B cell (primary cell): ENCODE data around the gene SLC32A1. TPM values are rescaled to one million over a fixed set of nuclear protein-coding genes. Genes with fewer than 3 reads are reported as not detected.
A peak's percentile ranks its signal among the peaks of the same experiment; 100 is the strongest.

Source experiments
- ATAC-seq: fragments of 200-7000 bp; cut with Tn5 transposase; one replicate; pipeline ENCODE4 v1.10.0; 2021; ENCODE audit warnings: low read depth, mild to moderate bottlenecking, moderate number of reproducible peaks, moderate library complexity
- CTCF ChIA-PET: fragments of 350-600 bp; sonication (Branson Sonifier 250); formaldehyde crosslinking; loops from one replicate; lab custom pipeline; 2021; ENCODE audit warnings: antibody characterized with exemption, inconsistent platforms; lab: Charles Lee
- POLR2A ChIA-PET: fragments of 350-600 bp; sonication (Branson Sonifier 250); formaldehyde crosslinking; loops from one replicate; lab custom pipeline; 2021; ENCODE audit warnings: antibody characterized with exemption; lab: Charles Lee
- DNase-seq: peaks from one replicate; pipeline ENCODE4 v3.0.0; 2013
- H2AFZ ChIP-seq: 2 replicates; pipeline ENCODE4 v1.6.1; 2012; ENCODE audit warnings: mild to moderate bottlenecking, low read depth, low read length; ENCODE audit not compliant: insufficient read depth, poor library complexity, severe bottlenecking
- H3K27ac ChIP-seq, 2 donors: 1 replicate in 1 of 2; 2 replicates in 1 of 2; pipeline ENCODE4 v1.5.1; 2012 to 2013; ENCODE audit warnings: low read length in 2 of 2, mild to moderate bottlenecking in 2 of 2, moderate library complexity in 1 of 2
- H3K27me3 ChIP-seq, 4 experiments: fragments of 200-600 bp in 1 of 4; sonication (generic) in 1 of 4; replicated peaks in 1 of 4; 1 replicate in 2 of 4; 2 replicates in 2 of 4; pipeline versions ENCODE4 v1.6.1 to v1.7.0; 2013 to 2016; ENCODE audit warnings: low read length in 3 of 4, mild to moderate bottlenecking in 2 of 4, mixed read lengths in 1 of 4, moderate library complexity in 1 of 4; ENCODE audit not compliant: insufficient read depth in 4 of 4, control insufficient read depth in 3 of 4; ENCODE audit errors: control extremely low read depth in 1 of 4
- H3K36me3 ChIP-seq, 2 experiments: replicated peaks in 1 of 2; 1 replicate in 1 of 2; 2 replicates in 1 of 2; pipeline versions ENCODE4 v1.6.1 to v1.7.1; 2013; ENCODE audit warnings: low read length in 1 of 2; ENCODE audit not compliant: insufficient read depth in 2 of 2, control insufficient read depth in 1 of 2; ENCODE audit errors: control extremely low read depth in 1 of 2, extremely low read depth in 1 of 2
- H3K4me1 ChIP-seq, 2 donors: fragments of 200-600 bp in 1 of 2; sonication (generic) in 1 of 2; 1 replicate in 1 of 2; 2 replicates in 1 of 2; pipeline versions ENCODE4 v1.5.1 to v1.6.1; 2013 to 2017; ENCODE audit warnings: low read length in 2 of 2; ENCODE audit not compliant: control insufficient read depth in 2 of 2, insufficient read depth in 2 of 2
- H3K4me2 ChIP-seq: replicated peaks from 2 replicates; pipeline ENCODE3; 2012; ENCODE audit warnings: mild to moderate bottlenecking, low read depth, low read length; ENCODE audit not compliant: poor library complexity, severe bottlenecking
- H3K4me3 ChIP-seq, 5 experiments: fragments of 200-600 bp in 1 of 5; sonication (generic) in 1 of 5; 1 replicate in 3 of 5; 2 replicates in 2 of 5; pipeline versions ENCODE4 v1.5.1 to v1.7.0; 2011 to 2016; ENCODE audit warnings: low read length in 4 of 5, mild to moderate bottlenecking in 4 of 5, low read depth in 2 of 5, control low read depth in 1 of 5, moderate library complexity in 1 of 5; ENCODE audit not compliant: insufficient read depth in 1 of 5; ENCODE audit errors: control extremely low read depth in 1 of 5, extremely low read depth in 1 of 5
- H3K79me2 ChIP-seq: fragments of 200-600 bp; sonication (generic); one replicate; pipeline ENCODE4 v1.6.0; 2016; ENCODE audit warnings: low read length; ENCODE audit not compliant: control insufficient read depth, insufficient read depth
- H3K9ac ChIP-seq: fragments of 200-600 bp; sonication (generic); 2 replicates; pipeline ENCODE4 v1.6.1; 2017; ENCODE audit warnings: mild to moderate bottlenecking, low read length, moderate library complexity
- H3K9me3 ChIP-seq, 3 donors: one replicate each; pipeline versions ENCODE4 v1.6.1 to v1.7.1; 2013; ENCODE audit warnings: low read length in 2 of 3; ENCODE audit not compliant: control insufficient read depth in 2 of 3, insufficient read depth in 1 of 3; ENCODE audit errors: control extremely low read depth in 1 of 3
- H4K20me1 ChIP-seq: 2 replicates; pipeline ENCODE4 v1.6.0; 2012; ENCODE audit warnings: mild to moderate bottlenecking, low read length; ENCODE audit not compliant: insufficient read depth, control insufficient read depth, poor library complexity, severe bottlenecking
- H3K27ac Mint-ChIP-seq: one replicate; pipeline ENCODE4 v1.8.0; 2021; ENCODE audit warnings: mixed read lengths
- H3K27me3 Mint-ChIP-seq: one replicate; pipeline ENCODE4 v1.8.0; 2021; ENCODE audit warnings: mixed read lengths
- H3K4me1 Mint-ChIP-seq: one replicate; pipeline ENCODE4 v1.8.0; 2021; ENCODE audit warnings: mixed read lengths
- H3K4me3 Mint-ChIP-seq: one replicate; pipeline ENCODE4 v1.8.0; 2021; ENCODE audit warnings: mixed read lengths
- H3K9me3 Mint-ChIP-seq: one replicate; pipeline ENCODE4 v1.8.0; 2022; ENCODE audit warnings: mixed read lengths; ENCODE audit not compliant: insufficient read depth
- CTCF ChIP-seq: fragments of 200-600 bp; IDR thresholded peaks from one replicate; pipeline ENCODE4 v1.8.0; 2022; ENCODE audit warnings: antibody characterized with exemption, mild to moderate bottlenecking
- EZH2 ChIP-seq: IDR thresholded peaks from 2 replicates; pipeline ENCODE4 v1.6.1; 2012; ENCODE audit warnings: borderline replicate concordance, low read depth, mild to moderate bottlenecking, moderate library complexity, low read length; ENCODE audit not compliant: insufficient read depth, poor library complexity, severe bottlenecking
- WGBS: methylation state at CpG from one replicate; pipeline ENCODE4 v1.1.5; 2013; ENCODE audit warnings: missing lambda C conversion rate; ENCODE audit not compliant: insufficient coverage; 5-methylcytosine and 5-hydroxymethylcytosine counted together
- intact Hi-C: fragments of 100-400 bp; cut with micrococcal nuclease; formaldehyde crosslinking; loops from one replicate; pipeline ENCODE4 v1.10.0; 2022
- polyA minus RNA-seq: library from RNA; depleted of rRNA, polyadenylated mRNA; stranded (reverse); fragments of >200 nt; gene quantifications from 2 replicates; pipeline ENCODE4 v1.2.3, GENCODE V29; 2012
- polyA plus RNA-seq: library from polyadenylated mRNA; depleted of rRNA; stranded (reverse); fragments of >200 nt; gene quantifications from 2 replicates; pipeline ENCODE4 v1.2.3, GENCODE V29; 2012
- total RNA-seq, 2 donors: library from RNA; stranded (reverse); fragments of 120-200 nt in 1 of 2; gene quantifications; 1 replicate in 1 of 2; 2 replicates in 1 of 2; pipeline versions ENCODE4 v1.2.3 to v1.2.4, GENCODE V29; 2013 to 2022

Gene SLC32A1
- total RNA-seq (not detected in 2 replicates), polyA plus RNA-seq (0.16 TPM in 1 of 2 replicates, not detected in the other), polyA minus RNA-seq (not detected in 2 replicates)
- total RNA-seq (2013) = not detected

- POLR2A ChIA-PET = no interaction called here
- intact Hi-C loops = no loop called here
- peaks cover 51% of the 10 kb centered on the region for H3K4me1 Mint-ChIP-seq
- H3K4me2 ChIP-seq = peak within 1 kb of the TSS; percentile 71
- WGBS = 8% methylated on average over 76 of the region's 76 CpGs
- H3K9ac ChIP-seq = peak within 1 kb of the TSS; percentile 21
- H3K9me3 Mint-ChIP-seq = peaks cover 2% of the 10 kb centered on the region
- H3K27me3 Mint-ChIP-seq = peaks cover 83% of the 10 kb centered on the region
- H3K9me3 ChIP-seq = peaks cover 0 to 58% (median 15%) of the 10 kb centered on the region in 3 donors
- H3K79me2 ChIP-seq = no peaks in the 10 kb centered on the region
- TF ChIP-seq CTCF = no peak
- TF ChIP-seq EZH2 = no peak
- H2AFZ ChIP-seq = peak within 1 kb of the TSS; percentile 45
- DNase-seq (peak; percentile 46), ATAC-seq (no peak)
- peak within 1 kb of the TSS in 1 of 5 experiments; percentile 23 for H3K4me3 ChIP-seq
- H3K4me3 Mint-ChIP-seq = peak within 1 kb of the TSS; percentile 76
- no peaks in the 10 kb centered on the region for H3K36me3 ChIP-seq
- H3K4me1 ChIP-seq = peaks cover 64 to 66% of the 10 kb centered on the region in 2 donors
- no peak within 1 kb of the TSS for H3K27ac ChIP-seq
- CTCF ChIA-PET = interaction anchor here (0.6 to 3.3 kb wide), 5 partner anchors 27 to 169 kb away, joined by 3 to 27 read pairs (median 3); no protein-coding TSS in a partner anchor
- peaks cover 0 to 97% (median 79%) of the 10 kb centered on the region in 4 experiments for H3K27me3 ChIP-seq
- H3K27ac Mint-ChIP-seq = peak within 1 kb of the TSS; percentile 80
- no peaks in the 10 kb centered on the region for H4K20me1 ChIP-seq
Measured at GRCh38 chr20:38723848-38724625, at the start of gene SLC32A1. TSS of gene SLC32A1 (plus strand) at chr20:38724486. CDS start at chr20:38724725, 239 bp downstream.

- H3K9me3 Mint-ChIP-seq = no peaks in the 10 kb centered on the region
- peaks cover 33% of the 10 kb centered on the region for H3K27me3 Mint-ChIP-seq
- peak overlapping the region; percentile 67 for H3K9ac ChIP-seq
- ChIA-PET CTCF (no interaction called here), POLR2A (no interaction called here)
- peaks cover 0 to 44% (median 19%) of the 10 kb centered on the region in 4 experiments for H3K27me3 ChIP-seq
- H3K79me2 ChIP-seq = no peaks in the 10 kb centered on the region
- peaks cover 10 to 17% of the 10 kb centered on the region in 2 donors for H3K4me1 ChIP-seq
- H3K27ac Mint-ChIP-seq = peak overlapping the region; percentile 59
- DNase-seq (peak; percentile 14), ATAC-seq (no peak)
- intact Hi-C loops = loop anchor here (1.0 kb wide), 1 partner anchor 73 kb away; no protein-coding TSS in a partner anchor
- H3K4me3 Mint-ChIP-seq = peak overlapping the region; percentile 80
- H2AFZ ChIP-seq = peak overlapping the region; percentile 44
- no peaks in the 10 kb centered on the region for H4K20me1 ChIP-seq
- H3K27ac ChIP-seq = no peak overlapping the region
- WGBS = 38% methylated on average over 11 of the region's 13 CpGs
- H3K9me3 ChIP-seq = peaks cover 0 to 18% (median 0%) of the 10 kb centered on the region in 3 donors
- H3K4me3 ChIP-seq = peak overlapping the region in 3 of 5 experiments; percentile 17 to 68 (median 62)
- TF ChIP-seq CTCF (no peak), EZH2 (no peak)
- no peaks in the 10 kb centered on the region for H3K36me3 ChIP-seq
- H3K4me2 ChIP-seq = peak overlapping the region; percentile 95
- H3K4me1 Mint-ChIP-seq = peaks cover 17% of the 10 kb centered on the region
Measured at GRCh38 chr20:38674765-38675133, 49.5 kb upstream of the SLC32A1 start.
